Stimulated activated naive CD4-positive, alpha-beta T cell (primary cell): ENCODE measurements around the gene NIM1K.
A peak's percentile ranks its signal among the peaks of the same experiment; 100 is the strongest.
"Not testable (repeated sequence)": the region's sequence is repeated elsewhere in the genome, so short reads cannot be mapped to it uniquely, and the experiment has no call there.

ENCODE experiments used
- DNase-seq, 6 experiments: peaks; one replicate each; lab custom pipeline; 2025; lab: John Stamatoyannopoulos, UW

Gene NIM1K

DNA sequence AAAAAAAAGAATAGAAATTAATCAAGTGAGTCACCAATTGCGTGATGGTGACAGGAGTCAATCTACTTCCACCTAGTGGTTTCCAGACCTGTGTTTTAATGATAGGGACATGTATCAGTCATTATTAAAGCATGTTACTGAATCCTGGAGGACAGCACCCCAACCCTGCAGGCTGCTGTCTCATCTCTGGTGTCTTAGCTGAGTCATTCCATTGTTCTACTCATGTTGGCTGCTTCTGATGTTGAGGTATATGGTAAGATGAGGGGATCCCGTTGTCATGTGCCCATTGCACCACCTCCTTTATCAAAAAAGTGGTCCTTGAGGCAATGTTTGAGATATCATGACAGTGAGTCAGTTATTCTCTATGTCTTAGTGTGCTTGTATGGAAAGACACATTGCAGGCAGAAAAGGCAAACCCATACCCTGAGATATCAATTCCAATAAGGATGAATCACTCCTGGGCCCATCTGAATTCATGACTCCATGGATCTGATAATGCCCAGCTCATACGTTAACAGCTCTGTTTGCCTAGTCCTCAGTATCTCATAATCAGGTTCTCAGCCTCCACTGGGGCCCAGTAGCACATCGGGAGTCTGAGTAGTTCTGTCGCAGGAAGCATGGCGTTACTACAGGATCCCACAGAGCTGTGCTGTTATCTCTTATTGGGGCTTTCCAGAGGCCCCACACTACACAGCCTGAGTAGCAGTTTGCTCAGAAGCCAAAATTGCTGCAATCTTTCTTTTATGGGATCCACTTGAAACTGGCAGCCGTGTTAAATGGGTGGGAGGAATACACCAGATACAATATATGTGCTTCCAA lies 90.0 kb downstream of the NIM1K start:
- DNase-seq: no peak

DNA sequence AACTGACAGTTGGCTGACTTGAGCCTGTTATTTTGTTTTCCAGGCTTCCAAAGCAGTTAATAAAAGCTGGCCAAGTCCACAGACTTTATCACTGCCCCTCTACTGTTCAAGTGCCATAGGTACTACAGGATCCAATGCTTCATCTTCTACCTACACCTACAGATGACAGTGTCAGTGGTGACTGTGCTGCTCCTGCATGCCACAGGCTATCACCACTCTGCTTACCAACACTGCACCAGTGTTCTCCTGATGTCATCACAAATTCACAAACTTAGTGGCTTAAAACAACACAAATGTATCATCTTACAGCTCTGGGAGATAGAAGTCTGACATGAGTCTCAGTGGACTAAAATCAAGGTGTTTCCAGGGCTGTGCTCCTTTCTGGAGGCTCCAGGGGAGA lies 94.6 kb downstream of the NIM1K start:
- DNase-seq: no peak

DNA sequence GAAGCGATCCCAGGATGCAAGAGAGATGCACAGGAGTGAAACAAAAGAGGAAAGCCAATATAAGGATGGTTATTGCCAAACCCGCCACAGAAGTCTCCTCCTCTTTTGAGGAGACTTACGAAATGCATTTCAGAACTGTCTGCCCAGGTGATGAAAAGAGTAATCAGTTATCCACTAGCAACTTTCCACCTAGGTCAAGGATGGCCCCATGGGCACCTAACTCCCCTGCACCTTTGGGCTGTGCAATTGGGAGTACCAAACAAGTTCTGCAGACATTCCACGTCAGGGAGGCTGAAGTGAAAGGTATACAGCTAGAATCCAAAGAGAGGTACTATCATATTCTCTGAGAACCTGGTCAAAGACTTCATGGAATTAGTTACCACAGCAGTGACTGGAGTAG lies 95.5 kb downstream of the NIM1K start:
- no peak for DNase-seq

DNA sequence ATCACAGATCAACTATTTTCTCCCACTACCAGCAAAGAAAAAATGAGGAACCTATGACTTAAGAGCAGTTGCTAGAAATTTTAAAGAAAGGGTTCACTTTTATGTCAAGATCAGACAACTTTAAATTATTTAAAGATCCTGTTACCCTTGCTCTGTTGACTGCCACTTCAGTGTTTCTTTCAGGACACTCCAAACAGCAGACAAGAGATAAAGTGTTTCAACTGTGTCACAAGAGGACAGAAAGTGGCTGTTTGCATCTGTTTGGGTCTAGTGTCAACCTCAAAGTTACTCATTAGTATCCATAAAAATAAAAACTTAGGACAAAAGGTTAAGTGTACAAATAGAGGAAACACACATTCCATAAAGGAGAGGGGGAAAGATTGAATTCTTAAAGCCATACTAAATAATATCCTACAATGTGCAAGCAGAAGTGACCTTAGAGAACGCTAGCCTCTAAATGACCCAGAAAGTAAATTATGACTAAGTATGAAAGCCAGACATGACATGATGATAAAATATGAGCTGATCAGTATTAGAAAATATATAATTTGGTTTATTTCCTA lies 96.3 kb downstream of the NIM1K start:
- no peak for DNase-seq

- no peak for DNase-seq
Observed at GRCh38 chr5:43290726-43291125, 98.7 kb downstream of the NIM1K start.

DNA sequence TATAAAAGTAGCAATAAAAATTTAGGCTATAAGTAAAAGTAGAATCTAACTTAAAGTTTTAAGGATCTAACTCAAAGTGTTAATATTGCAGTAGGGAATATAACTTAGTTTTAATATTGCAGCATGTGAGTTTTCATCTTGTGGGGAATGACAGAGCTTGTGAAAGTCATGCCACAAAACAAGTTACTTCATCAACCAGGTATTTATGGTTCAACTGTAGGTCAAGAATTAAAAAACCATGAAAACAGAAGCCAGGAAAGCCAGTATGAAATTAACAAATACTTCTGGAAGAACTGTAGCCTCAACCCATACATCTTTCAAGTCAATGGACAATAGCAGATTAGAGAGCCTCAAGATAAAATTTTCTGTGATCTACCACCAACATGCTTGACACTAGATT lies 102.2 kb downstream of the NIM1K start:
- DNase-seq: no peak

DNA sequence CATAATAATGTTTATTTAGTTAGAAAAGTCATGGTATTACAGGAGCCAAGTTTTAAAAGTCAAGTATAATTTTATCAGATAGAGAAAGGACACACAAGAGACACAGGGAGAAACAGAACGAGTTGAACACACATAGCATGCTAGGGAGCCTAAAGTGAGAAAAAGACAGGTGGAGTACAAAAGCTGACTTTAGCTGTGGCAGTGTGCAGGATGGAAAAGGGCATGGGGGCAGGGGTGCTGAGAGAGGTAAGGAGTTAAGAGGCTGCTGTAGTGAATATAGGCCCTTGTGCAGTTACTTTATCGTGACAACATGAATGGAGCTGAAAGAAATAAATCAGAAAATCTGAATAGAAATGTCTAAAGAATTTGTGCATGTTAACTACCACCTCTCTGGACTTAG lies 103.2 kb downstream of the NIM1K start:
- no peak for DNase-seq

- DNase-seq: no peak
Observed at GRCh38 chr5:43296835-43297234, 104.8 kb downstream of the NIM1K start.

DNA sequence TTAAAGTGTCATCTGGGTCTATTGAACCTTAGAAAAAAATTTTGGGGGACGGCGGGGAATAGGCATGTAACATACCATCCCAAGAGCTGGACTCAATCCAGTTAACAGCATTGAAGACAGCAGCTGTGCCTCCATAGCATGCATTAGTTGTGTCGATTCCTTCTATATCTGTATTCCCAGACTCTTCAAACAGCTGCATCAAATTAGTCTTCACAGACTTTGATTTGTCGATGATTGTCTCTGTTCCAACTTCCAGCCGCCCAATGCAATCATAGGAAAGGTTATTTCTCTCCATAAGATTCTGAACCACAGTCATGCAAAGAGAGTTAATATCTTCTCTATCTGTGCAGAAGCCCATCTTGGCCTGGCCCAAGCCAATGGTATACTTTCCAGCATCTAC lies 106.4 kb downstream of the NIM1K start:
- no peak for DNase-seq

DNA sequence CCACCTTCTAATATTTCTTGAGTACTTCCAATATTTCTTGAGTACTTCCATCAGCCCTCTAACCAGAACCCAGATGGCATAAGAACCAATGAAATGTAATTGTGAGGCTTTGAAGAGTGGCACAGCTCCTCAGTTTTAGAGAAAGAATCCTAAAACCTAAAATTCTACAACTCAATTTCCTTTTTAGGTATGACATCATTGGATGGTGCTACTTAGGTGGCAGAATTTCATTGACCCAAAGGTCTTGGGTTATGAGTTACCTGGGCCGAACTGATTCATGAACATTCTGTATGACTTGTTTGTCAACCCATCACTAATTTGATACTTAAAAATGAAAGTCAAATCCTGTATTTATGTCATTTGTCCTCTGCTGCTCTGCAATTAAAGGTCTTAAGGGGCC lies 108.1 kb downstream of the NIM1K start:
- DNase-seq: no peak

- no peak for DNase-seq
Observed at GRCh38 chr5:43301653-43302091, 109.6 kb downstream of the NIM1K start.

DNA sequence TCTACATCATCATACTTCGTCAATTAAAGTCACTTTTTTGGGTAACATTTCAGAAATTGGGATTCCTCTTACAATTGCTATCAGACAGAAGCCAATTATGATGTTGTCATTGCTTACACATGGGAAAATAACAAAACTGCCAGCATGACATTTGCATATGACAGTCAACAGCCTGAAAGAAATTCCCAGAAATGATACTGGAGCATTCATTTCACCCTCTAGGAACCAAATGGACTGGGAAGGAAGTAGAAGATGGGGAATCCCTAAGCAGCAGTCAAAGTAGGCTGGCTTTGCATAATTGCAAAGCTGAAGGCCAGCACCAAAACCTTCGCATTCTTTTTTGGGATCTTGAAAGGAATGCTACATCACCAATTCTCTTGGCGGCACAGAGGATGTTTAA lies 110.5 kb downstream of the NIM1K start:
- DNase-seq: no peak

- no peak for DNase-seq
Observed at GRCh38 chr5:43303242-43303641, 111.2 kb downstream of the NIM1K start.

- no peak for DNase-seq
Observed at GRCh38 chr5:43304525-43304924, 112.5 kb downstream of the NIM1K start.

- DNase-seq: peak in 3 of 6 experiments; percentile 26 to 54 (median 54)
Observed at GRCh38 chr5:43305948-43306565, 114.0 kb downstream of the NIM1K start.

GRCh38 chr5:43306954-43307353 lies 114.9 kb downstream of the NIM1K start:
- DNase-seq: not testable (repeated sequence)

DNA sequence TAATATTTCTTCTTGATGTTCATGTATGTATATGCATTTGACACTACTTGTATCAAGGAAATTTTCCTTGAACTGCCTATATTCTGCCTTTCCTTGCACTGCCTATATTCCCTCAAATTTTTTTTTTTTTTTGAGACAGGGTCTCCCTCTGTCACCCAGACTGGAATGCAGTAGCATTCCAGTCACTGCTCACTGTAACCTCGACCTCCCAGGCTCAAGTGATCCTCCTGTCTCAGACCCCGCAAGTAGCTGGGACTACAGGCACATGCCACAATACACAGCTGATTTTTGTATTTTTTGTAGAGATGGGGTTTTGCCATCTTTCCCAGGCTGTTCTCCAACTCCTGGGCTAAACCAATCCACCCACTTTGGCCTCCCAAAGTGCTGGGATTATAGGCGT lies 117.1 kb downstream of the NIM1K start:
- no peak for DNase-seq

DNA sequence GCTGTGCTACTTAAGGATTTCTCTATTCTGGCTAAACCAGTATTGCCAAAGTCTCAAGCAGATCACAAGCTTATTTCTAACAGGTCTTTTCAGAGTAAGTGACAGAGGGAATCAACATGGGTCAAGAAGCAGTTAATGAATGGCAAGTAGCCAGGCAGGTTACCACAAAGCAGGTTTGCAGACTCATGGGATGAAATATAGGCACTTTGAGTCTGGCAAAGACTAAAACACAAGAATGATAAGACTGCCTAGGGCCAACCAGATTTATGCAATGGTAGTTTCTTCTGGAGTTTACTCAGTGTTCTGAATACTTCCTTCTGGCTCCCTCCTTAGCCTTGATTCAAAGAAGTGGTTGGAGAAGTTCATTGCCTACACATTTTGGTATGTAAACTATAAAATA lies 117.6 kb downstream of the NIM1K start:
- DNase-seq: no peak

GRCh38 chr5:43312076-43312661 lies 120.1 kb downstream of the NIM1K start:
- DNase-seq: no peak

- no peak for DNase-seq
Observed at GRCh38 chr5:43312699-43313034, 120.6 kb downstream of the NIM1K start.

DNA sequence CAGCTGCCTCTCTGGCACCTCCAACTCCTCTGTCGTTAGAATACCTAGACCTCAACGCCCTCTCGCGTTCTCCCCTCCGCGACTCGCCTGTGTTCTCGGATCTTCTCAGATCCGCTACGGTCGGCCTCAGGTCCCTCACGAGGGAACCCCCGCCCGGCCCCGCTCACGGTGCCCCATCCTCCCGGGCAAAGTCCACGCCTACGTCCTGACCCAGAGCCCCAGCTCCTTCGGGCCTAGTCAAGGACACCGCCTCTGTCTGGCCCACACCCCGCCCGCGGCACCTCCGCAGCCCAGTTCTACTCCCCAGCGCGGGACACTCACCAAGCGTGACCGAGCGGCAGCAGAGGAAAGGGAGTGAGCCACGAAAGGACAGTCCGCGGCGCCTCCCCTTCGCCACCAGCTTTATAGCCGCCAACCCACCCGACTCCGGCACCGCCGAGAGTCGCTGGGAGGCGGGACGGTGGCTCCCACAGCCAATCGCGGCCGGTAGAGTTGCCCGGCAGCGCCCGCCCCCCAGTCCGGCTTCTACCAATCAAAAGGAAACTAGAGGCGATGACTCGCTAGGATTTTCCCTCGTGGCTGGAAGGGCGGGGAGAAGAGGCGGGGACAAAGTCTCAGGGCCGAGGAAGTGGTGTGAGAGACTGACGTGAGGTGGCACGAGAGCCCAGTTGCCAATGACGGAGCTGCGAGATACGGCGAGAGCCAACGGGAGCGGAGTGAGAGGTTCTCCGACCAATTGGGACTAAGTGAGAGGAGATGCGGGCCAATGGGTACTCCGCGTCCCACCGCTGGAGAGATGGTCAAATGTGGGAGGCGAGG lies 121.2 kb downstream of the NIM1K start, which contains the start of gene HMGCS1:
Gene HMGCS1, minus strand, starts transcription at position 378 of the 819 bp plus-strand sequence. CDS start 14,447 bp downstream, outside the sequence.
- peak; percentile 96 to 99 (median 98) for DNase-seq

DNA sequence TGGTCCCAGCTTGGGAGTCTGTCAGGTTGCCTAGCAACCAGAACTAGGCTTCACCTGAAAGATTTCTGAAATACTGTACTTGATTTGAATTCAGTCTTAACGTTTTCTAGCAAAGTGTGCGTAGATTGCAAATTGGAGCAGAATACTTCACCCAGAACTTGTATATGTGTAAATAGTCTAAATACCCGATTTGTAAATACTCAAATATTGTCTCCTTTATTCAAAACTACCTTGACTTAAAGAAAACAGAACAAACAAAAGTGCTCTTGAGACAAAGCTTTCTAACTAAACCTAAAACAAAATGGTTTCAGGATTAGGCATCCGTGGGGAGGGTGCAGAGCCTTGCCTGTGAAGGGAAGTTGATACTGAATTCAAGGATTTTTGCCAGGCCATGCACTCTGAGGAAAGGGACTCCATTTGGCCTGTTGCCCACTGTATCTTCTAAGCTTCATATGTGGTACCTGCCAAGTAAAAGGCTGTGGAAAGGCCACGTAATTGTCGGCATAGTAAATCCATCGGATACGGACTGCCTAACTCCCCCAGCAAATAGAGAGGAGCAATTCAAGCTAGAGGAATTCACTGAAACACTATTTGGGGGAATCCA lies 121.9 kb downstream of the NIM1K start:
- DNase-seq: peak in 1 of 6 experiments; percentile 8
